ENCODE results near the gene IRF9. TPM values are rescaled to one million over a fixed set of nuclear protein-coding genes. Genes with fewer than 3 reads are reported as not detected.

Gene IRF9
- total and polyA plus RNA-seq, 2 experiments from 2014 or later, result 33.7 to 66.9 TPM

DNA sequence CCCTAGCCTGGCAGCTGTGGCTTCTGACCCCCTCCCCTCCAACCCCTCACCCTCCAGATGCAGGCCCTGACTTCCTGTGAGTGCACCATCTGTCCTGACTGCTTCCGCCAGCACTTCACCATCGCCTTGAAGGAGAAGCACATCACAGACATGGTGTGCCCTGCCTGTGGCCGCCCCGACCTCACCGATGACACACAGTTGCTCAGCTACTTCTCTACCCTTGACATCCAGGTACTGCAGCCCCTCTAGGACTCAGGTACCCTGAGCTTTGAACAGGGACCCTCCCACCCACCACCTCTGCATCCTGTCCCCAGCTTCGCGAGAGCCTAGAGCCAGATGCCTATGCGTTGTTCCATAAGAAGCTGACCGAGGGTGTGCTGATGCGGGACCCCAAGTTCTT, 6.0 kb upstream of the IRF9 start:
- no peak overlapping the region for H3K4me3 ChIP-seq
- WGBS (ENCODE audit: low lambda C conversion rate, missing lambda C conversion rate), result 97% methylated on average over 10 of the region's 10 CpGs
- H3K36me3 ChIP-seq (replicated peaks; ENCODE audit: insufficient read depth, low read depth), result no peaks in the 10 kb centered on the region
- H3K27ac ChIP-seq, result no peak overlapping the region
- H2AFZ ChIP-seq, result no peak overlapping the region
- no peaks in the 10 kb centered on the region for H3K4me1 ChIP-seq (ENCODE audit: insufficient read depth)
- no peak overlapping the region for H3K4me2 ChIP-seq
- no peak for DNase-seq (ENCODE audit: low spot score)
- H3K27me3 ChIP-seq, result no peaks in the 10 kb centered on the region
- H3K79me2 ChIP-seq, result peaks cover under 1% of the 10 kb centered on the region
- TF ChIP-seq, protein P1, sequence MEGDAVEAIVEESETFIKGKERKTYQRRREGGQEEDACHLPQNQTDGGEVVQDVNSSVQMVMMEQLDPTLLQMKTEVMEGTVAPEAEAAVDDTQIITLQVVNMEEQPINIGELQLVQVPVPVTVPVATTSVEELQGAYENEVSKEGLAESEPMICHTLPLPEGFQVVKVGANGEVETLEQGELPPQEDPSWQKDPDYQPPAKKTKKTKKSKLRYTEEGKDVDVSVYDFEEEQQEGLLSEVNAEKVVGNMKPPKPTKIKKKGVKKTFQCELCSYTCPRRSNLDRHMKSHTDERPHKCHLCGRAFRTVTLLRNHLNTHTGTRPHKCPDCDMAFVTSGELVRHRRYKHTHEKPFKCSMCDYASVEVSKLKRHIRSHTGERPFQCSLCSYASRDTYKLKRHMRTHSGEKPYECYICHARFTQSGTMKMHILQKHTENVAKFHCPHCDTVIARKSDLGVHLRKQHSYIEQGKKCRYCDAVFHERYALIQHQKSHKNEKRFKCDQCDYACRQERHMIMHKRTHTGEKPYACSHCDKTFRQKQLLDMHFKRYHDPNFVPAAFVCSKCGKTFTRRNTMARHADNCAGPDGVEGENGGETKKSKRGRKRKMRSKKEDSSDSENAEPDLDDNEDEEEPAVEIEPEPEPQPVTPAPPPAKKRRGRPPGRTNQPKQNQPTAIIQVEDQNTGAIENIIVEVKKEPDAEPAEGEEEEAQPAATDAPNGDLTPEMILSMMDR (IDR thresholded peaks at IDR 0.05; ENCODE audit: poor library complexity), result no peak
- TF ChIP-seq EZH2phosphoT487 (IDR thresholded peaks at IDR 0.05; ENCODE audit: low read depth, severe bottlenecking, unreplicated experiment) (no peak), EZH2 (IDR thresholded peaks at IDR 0.05; ENCODE audit: borderline replicate concordance) (no peak)
- no peaks in the 10 kb centered on the region for H4K20me1 ChIP-seq (ENCODE audit: insufficient read depth, poor library complexity, severe bottlenecking)
- no peaks in the 10 kb centered on the region for H3K9me3 ChIP-seq (ENCODE audit: low read depth)
- no peaks in the 10 kb centered on the region for H3K9me2 ChIP-seq (replicated peaks; ENCODE audit: insufficient read depth)

DNA sequence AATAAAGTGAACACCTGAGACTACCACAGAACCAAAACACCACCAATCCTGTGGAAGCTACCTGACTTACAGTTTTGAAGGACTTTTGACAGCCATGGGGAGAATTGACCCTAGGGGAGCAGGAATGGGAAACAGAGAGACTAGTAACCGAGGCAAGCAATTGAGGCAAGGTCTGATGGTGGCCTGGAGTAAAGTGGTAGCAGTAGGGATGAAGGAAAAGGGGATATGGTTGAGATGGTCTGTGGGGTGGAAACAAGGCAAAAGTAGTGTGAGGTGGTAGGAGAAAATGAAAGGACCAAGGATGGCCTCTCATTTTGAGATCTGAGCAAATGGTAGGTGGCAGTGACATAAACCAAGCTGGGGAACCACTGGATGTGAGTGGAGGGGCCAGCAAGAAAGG, 4.2 kb upstream of the IRF9 start:
- H3K4me2 ChIP-seq, result no peak overlapping the region
- H3K79me2 ChIP-seq, result peaks cover 7% of the 10 kb centered on the region
- no peak overlapping the region for H3K27ac ChIP-seq
- DNase-seq (ENCODE audit: low spot score), result no peak
- peaks cover 11% of the 10 kb centered on the region for H3K4me1 ChIP-seq (ENCODE audit: insufficient read depth)
- no peak overlapping the region for H3K4me3 ChIP-seq
- H3K9me2 ChIP-seq (replicated peaks; ENCODE audit: insufficient read depth), result no peaks in the 10 kb centered on the region
- no peaks in the 10 kb centered on the region for H3K27me3 ChIP-seq
- no peaks in the 10 kb centered on the region for H3K9me3 ChIP-seq (ENCODE audit: low read depth)
- TF ChIP-seq EZH2phosphoT487 (IDR thresholded peaks at IDR 0.05; ENCODE audit: low read depth, severe bottlenecking, unreplicated experiment) (no peak), EZH2 (IDR thresholded peaks at IDR 0.05; ENCODE audit: borderline replicate concordance) (no peak)
- TF ChIP-seq, protein P1 (IDR thresholded peaks at IDR 0.05; ENCODE audit: poor library complexity), result no peak
- H4K20me1 ChIP-seq (ENCODE audit: insufficient read depth, poor library complexity, severe bottlenecking), result no peaks in the 10 kb centered on the region
- WGBS (ENCODE audit: low lambda C conversion rate, missing lambda C conversion rate), result 96% methylated on average over 1 of the region's 1 CpG
- no peaks in the 10 kb centered on the region for H3K36me3 ChIP-seq (replicated peaks; ENCODE audit: insufficient read depth, low read depth)
- H2AFZ ChIP-seq, result no peak overlapping the region

DNA sequence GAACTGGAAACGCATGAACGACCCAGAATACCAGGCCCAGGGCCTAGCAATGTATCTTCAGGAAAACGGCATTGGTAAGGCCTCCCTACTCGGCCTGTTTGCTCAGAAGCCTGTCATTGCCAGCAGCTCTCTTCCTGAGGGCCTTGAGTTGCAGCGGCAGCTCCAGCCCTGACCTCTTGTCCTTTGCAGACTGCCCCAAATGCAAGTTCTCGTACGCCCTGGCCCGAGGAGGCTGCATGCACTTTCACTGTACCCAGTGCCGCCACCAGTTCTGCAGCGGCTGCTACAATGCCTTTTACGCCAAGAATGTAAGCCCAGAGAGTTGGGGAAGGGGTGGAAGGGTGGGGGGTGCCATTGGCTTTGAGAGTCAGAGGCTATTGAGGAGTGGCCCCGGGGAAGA, 3.7 kb upstream of the IRF9 start:
- peaks cover 11% of the 10 kb centered on the region for H3K79me2 ChIP-seq
- no peak overlapping the region for H3K4me2 ChIP-seq
- 93% methylated on average over 12 of the region's 12 CpGs for WGBS (ENCODE audit: low lambda C conversion rate, missing lambda C conversion rate)
- H3K4me1 ChIP-seq (ENCODE audit: insufficient read depth), result peaks cover 16% of the 10 kb centered on the region
- no peaks in the 10 kb centered on the region for H3K27me3 ChIP-seq
- no peaks in the 10 kb centered on the region for H3K9me2 ChIP-seq (replicated peaks; ENCODE audit: insufficient read depth)
- H3K9me3 ChIP-seq (ENCODE audit: low read depth), result no peaks in the 10 kb centered on the region
- TF ChIP-seq EZH2 (IDR thresholded peaks at IDR 0.05; ENCODE audit: borderline replicate concordance), result no peak
- TF ChIP-seq, protein P1 (IDR thresholded peaks at IDR 0.05; ENCODE audit: poor library complexity), result no peak
- TF ChIP-seq EZH2phosphoT487 (IDR thresholded peaks at IDR 0.05; ENCODE audit: low read depth, severe bottlenecking, unreplicated experiment), result no peak
- H3K4me3 ChIP-seq, result no peak overlapping the region
- DNase-seq (ENCODE audit: low spot score), result no peak
- no peaks in the 10 kb centered on the region for H3K36me3 ChIP-seq (replicated peaks; ENCODE audit: insufficient read depth, low read depth)
- no peak overlapping the region for H3K27ac ChIP-seq
- no peak overlapping the region for H2AFZ ChIP-seq
- H4K20me1 ChIP-seq (ENCODE audit: insufficient read depth, poor library complexity, severe bottlenecking), result no peaks in the 10 kb centered on the region

All from hepatocyte (in vitro differentiated cells).